GM19025 (cell line): Measurements from ENCODE around the gene SERPINE3.
A peak's percentile ranks its signal among the peaks of the same experiment; 100 is the strongest.

ENCODE experiments used
- ATAC-seq: cut with Tn5 transposase; IDR thresholded peaks from one replicate; pipeline ENCODE4 v1.9.1; 2021; ENCODE audit warnings: mild to moderate bottlenecking, low read depth, moderate library complexity; ENCODE audit not compliant: unreplicated experiment

SERPINE3 gene

GRCh38 chr13:51327961-51328360 is 11.5 kb upstream of the SERPINE3 start:
- ATAC-seq, result no peak

GRCh38 chr13:51328488-51328887 is 11.0 kb upstream of the SERPINE3 start:
- no peak for ATAC-seq

GRCh38 chr13:51329606-51330005 is 9.9 kb upstream of the SERPINE3 start:
- ATAC-seq, result no peak

- ATAC-seq, result no peak
These were observed 8.7 kb upstream of the SERPINE3 start for GRCh38 chr13:51330791-51331190.

- ATAC-seq, result peak; percentile 50
These were observed 8.1 kb upstream of the SERPINE3 start for GRCh38 chr13:51331354-51331861.

- no peak for ATAC-seq
These were observed 6.7 kb upstream of the SERPINE3 start for GRCh38 chr13:51332566-51333361.

GRCh38 chr13:51333421-51333820 is 6.1 kb upstream of the SERPINE3 start:
- ATAC-seq, result no peak

GRCh38 chr13:51333826-51334225 is 5.7 kb upstream of the SERPINE3 start:
- ATAC-seq, result no peak

GRCh38 chr13:51336746-51337145 is 2.7 kb upstream of the SERPINE3 start:
- ATAC-seq, result no peak

GRCh38 chr13:51339952-51340732 is 651 bp downstream of the SERPINE3 start:
- no peak for ATAC-seq

- ATAC-seq, result no peak
These were observed 1.7 kb downstream of the SERPINE3 start for GRCh38 chr13:51341232-51341631.

- ATAC-seq, result no peak
These were observed 2.3 kb downstream of the SERPINE3 start for GRCh38 chr13:51341791-51342190.

- ATAC-seq, result no peak
These were observed 3.2 kb downstream of the SERPINE3 start for GRCh38 chr13:51342706-51343105.

- ATAC-seq, result no peak
These were observed 4.0 kb downstream of the SERPINE3 start for GRCh38 chr13:51343475-51343874.

- no peak for ATAC-seq
These were observed 6.9 kb downstream of the SERPINE3 start for GRCh38 chr13:51346397-51346796.

GRCh38 chr13:51347099-51347498 is 7.6 kb downstream of the SERPINE3 start:
- no peak for ATAC-seq

GRCh38 chr13:51348069-51348967 is 8.8 kb downstream of the SERPINE3 start:
- no peak for ATAC-seq

- no peak for ATAC-seq
These were observed 9.5 kb downstream of the SERPINE3 start for GRCh38 chr13:51349016-51349415.

GRCh38 chr13:51355217-51355616 is 15.7 kb downstream of the SERPINE3 start:
- ATAC-seq, result no peak

GRCh38 chr13:51357928-51358595 is 18.6 kb downstream of the SERPINE3 start:
- no peak for ATAC-seq
